Stomach (tissue), 9 donors: ENCODE measurements around the gene ALK. TPM values are rescaled to one million over a fixed set of nuclear protein-coding genes. Genes with fewer than 3 reads are reported as not detected.

Source experiments
- DNase-seq, 2 donors: peaks; one replicate each; pipeline versions ENCODE4 v3.0.0 to v3.0.0-alpha.2; 2013 to 2019
- H3K27ac ChIP-seq, 5 donors: fragments of 200-600 bp in 4 of 5; sonication (generic) in 4 of 5; one replicate each; pipeline ENCODE4 v1.5.1; 2013 to 2019; ENCODE audit warnings: mild to moderate bottlenecking in 1 of 5, moderate library complexity in 1 of 5
- H3K27me3 ChIP-seq, 3 donors: fragments of 200-600 bp; sonication (generic); one replicate each; pipeline ENCODE4 v1.5.1; 2017 to 2019; ENCODE audit warnings: mixed run types in 1 of 3
- H3K36me3 ChIP-seq, 4 donors: fragments of 200-600 bp; sonication (generic); 1 replicate in 3 of 4; 2 replicates in 1 of 4; pipeline ENCODE4 v1.5.1; 2016 to 2019
- H3K4me1 ChIP-seq, 4 donors: fragments of 200-600 bp; sonication (generic); one replicate each; pipeline ENCODE4 v1.5.1; 2016 to 2019
- H3K4me3 ChIP-seq, 4 donors: fragments of 200-600 bp; sonication (generic) in 3 of 4; one replicate each; pipeline ENCODE4 v1.5.1; 2016 to 2019; ENCODE audit warnings: mild to moderate bottlenecking in 1 of 4
- H3K9me3 ChIP-seq, 4 donors: fragments of 200-600 bp; sonication (generic); one replicate each; pipeline ENCODE4 v1.5.1; 2016 to 2019
- CTCF ChIP-seq, 7 experiments: fragments of 450-650 bp in 4 of 7; fragments of 200-600 bp in 3 of 7; sonication (generic) in 3 of 7; IDR thresholded peaks; one replicate each; pipeline ENCODE4 v1.5.1; 2016 to 2019; ENCODE audit warnings: antibody characterized with exemption in 7 of 7, control low read depth in 2 of 7, mild to moderate bottlenecking in 1 of 7
- EP300 ChIP-seq: sonication (generic); formaldehyde crosslinking; IDR thresholded peaks from one replicate; pipeline ENCODE4 v1.6.1; 2017; ENCODE audit warnings: antibody characterized with exemption
- POLR2A ChIP-seq, 4 donors: fragments of 450-650 bp; IDR thresholded peaks; one replicate each; pipeline ENCODE4 v1.6.1; 2016; ENCODE audit warnings: antibody characterized with exemption in 4 of 4, control low read depth in 2 of 4, mild to moderate bottlenecking in 1 of 4, moderate library complexity in 1 of 4
- POLR2AphosphoS5 ChIP-seq, 3 donors: sonication (generic); formaldehyde crosslinking; IDR thresholded peaks; one replicate each; pipeline ENCODE4 v1.6.1; 2016; ENCODE audit warnings: antibody characterized with exemption in 3 of 3
- WGBS, 5 donors: extraction: QIAGEN DNeasy Blood & Tissue Kit in 3 of 5; methylation state at CpG; one replicate each; pipeline versions ENCODE4 v1.1.5 to v1.1.7; 2013 to 2018; 5-methylcytosine and 5-hydroxymethylcytosine counted together
- intact Hi-C: fragments of 100-400 bp; cut with DNase I; formaldehyde crosslinking; loops from one replicate; pipeline ENCODE4 v1.15.1; 2023; ENCODE audit warnings: low total_unique reads
- polyA plus RNA-seq, 3 donors: library from polyadenylated mRNA; stranded (reverse); fragments of 200-250 nt; gene quantifications; one replicate each; pipeline ENCODE4 v1.2.3, GENCODE V29; 2013
- total RNA-seq, 5 donors: library from RNA; depleted of rRNA; stranded (reverse); fragments of >200 nt; gene quantifications; one replicate each; pipeline versions ENCODE4 v1.1.0 to v1.2.3, GENCODE V29; 2014 to 2016
- donor health status: healthy with polysubstance abuse.
- donor health status: Bipolar disorder and iron deficiency.
- donor health status: healthy.

ALK gene
- total and polyA plus RNA-seq, 8 donors, result 0.13 to 0.92 TPM; not detected in 6

- no peaks in the 10 kb centered on the region for H3K9me3 ChIP-seq
- no peaks in the 10 kb centered on the region for H3K36me3 ChIP-seq
- DNase-seq, result no peak
- TF ChIP-seq EP300 (no peak), POLR2A (IDR thresholded peaks at IDR 0.05) (no peak), CTCF (IDR thresholded peaks at IDR 0.05) (no peak), POLR2AphosphoS5 (IDR thresholded peaks at IDR 0.05) (no peak)
- no peaks in the 10 kb centered on the region for H3K27me3 ChIP-seq
- no peak overlapping the region for H3K4me3 ChIP-seq
- no peak overlapping the region for H3K27ac ChIP-seq
- H3K4me1 ChIP-seq, result no peaks in the 10 kb centered on the region
- intact Hi-C loops, result no loop called here
Measured at GRCh38 chr2:29676886-29677453, 244.4 kb downstream of the ALK start.

- TF ChIP-seq EP300, result no peak
- no peak for TF ChIP-seq POLR2AphosphoS5 (IDR thresholded peaks at IDR 0.05)
- TF ChIP-seq CTCF (IDR thresholded peaks at IDR 0.05), result no peak
- no peak for TF ChIP-seq POLR2A (IDR thresholded peaks at IDR 0.05)
- Histone ChIP-seq H3K4me1 (no peaks in the 10 kb centered on the region), H3K27me3 (no peaks in the 10 kb centered on the region), H3K36me3 (no peaks in the 10 kb centered on the region), H3K4me3 (no peak overlapping the region), H3K27ac (no peak overlapping the region), H3K9me3 (no peaks in the 10 kb centered on the region)
- 69 to 85% (median 82%) methylated on average over 2 of the region's 2 CpGs for WGBS, 5 donors
- no peak for DNase-seq
- intact Hi-C loops, result no loop called here
Measured at GRCh38 chr2:29664578-29664977, 256.8 kb downstream of the ALK start.

- peak overlapping the region in 1 of 5 donors; percentile 9 for H3K27ac ChIP-seq
- DNase-seq, result no peak
- 68 to 79% (median 73%) methylated on average over 3 of the region's 3 CpGs for WGBS, 5 donors
- no peaks in the 10 kb centered on the region for H3K4me1 ChIP-seq
- H3K9me3 ChIP-seq, result no peaks in the 10 kb centered on the region
- no peaks in the 10 kb centered on the region for H3K27me3 ChIP-seq
- intact Hi-C loops, result no loop called here
- TF ChIP-seq POLR2A (IDR thresholded peaks at IDR 0.05) (no peak), POLR2AphosphoS5 (IDR thresholded peaks at IDR 0.05) (no peak), CTCF (IDR thresholded peaks at IDR 0.05) (no peak), EP300 (no peak)
- no peaks in the 10 kb centered on the region for H3K36me3 ChIP-seq
- H3K4me3 ChIP-seq, result no peak overlapping the region
Measured at GRCh38 chr2:29663268-29663667, 258.1 kb downstream of the ALK start.

- WGBS, 5 donors, result 74 to 81% (median 77%) methylated on average over 2 of the region's 2 CpGs
- intact Hi-C loops, result no loop called here
- no peak for DNase-seq
Measured at GRCh38 chr2:29662861-29663260, 258.5 kb downstream of the ALK start.

More at GRCh38 chr2:29662861-29663260, 258.5 kb downstream of the ALK start:
- peak overlapping the region in 1 of 5 donors; percentile 9 for H3K27ac ChIP-seq
- TF ChIP-seq POLR2A (IDR thresholded peaks at IDR 0.05), result no peak
- TF ChIP-seq POLR2AphosphoS5 (IDR thresholded peaks at IDR 0.05), result no peak
- TF ChIP-seq EP300, result no peak
- TF ChIP-seq CTCF (IDR thresholded peaks at IDR 0.05), result no peak
- no peaks in the 10 kb centered on the region for H3K9me3 ChIP-seq
- H3K4me3 ChIP-seq, result no peak overlapping the region
- H3K4me1 ChIP-seq, result no peaks in the 10 kb centered on the region
- H3K27me3 ChIP-seq, result no peaks in the 10 kb centered on the region
- H3K36me3 ChIP-seq, result no peaks in the 10 kb centered on the region
